ENCODE data around the gene VTA1.

DNA sequence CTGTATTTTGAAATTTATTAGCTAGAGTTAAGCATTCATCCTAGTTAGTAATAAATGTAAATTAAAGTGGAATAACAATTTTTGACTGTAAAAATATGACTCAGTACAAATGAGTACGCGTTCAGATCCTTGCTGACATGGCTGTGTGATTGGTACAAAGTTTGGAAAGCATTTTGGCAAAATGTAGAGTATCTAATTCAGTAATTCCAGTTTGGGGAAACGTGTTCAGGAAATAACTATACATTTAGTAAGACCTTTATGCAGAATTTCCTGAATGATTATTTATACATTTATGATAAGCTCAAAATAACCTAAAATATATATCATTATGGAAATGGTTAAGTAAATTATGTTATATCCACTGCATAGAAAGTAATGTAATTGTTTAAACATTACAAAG, 8.0 kb downstream of the VTA1 start:
- TF ChIP-seq, protein P1, sequence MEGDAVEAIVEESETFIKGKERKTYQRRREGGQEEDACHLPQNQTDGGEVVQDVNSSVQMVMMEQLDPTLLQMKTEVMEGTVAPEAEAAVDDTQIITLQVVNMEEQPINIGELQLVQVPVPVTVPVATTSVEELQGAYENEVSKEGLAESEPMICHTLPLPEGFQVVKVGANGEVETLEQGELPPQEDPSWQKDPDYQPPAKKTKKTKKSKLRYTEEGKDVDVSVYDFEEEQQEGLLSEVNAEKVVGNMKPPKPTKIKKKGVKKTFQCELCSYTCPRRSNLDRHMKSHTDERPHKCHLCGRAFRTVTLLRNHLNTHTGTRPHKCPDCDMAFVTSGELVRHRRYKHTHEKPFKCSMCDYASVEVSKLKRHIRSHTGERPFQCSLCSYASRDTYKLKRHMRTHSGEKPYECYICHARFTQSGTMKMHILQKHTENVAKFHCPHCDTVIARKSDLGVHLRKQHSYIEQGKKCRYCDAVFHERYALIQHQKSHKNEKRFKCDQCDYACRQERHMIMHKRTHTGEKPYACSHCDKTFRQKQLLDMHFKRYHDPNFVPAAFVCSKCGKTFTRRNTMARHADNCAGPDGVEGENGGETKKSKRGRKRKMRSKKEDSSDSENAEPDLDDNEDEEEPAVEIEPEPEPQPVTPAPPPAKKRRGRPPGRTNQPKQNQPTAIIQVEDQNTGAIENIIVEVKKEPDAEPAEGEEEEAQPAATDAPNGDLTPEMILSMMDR (IDR thresholded peaks at IDR 0.05; ENCODE audit: insufficient read depth, low read depth, low read length): no peak
- TF ChIP-seq EZH2 (IDR thresholded peaks at IDR 0.05; ENCODE audit: insufficient read depth, low read length): no peak
